Nephron (organoid): ENCODE results near the gene FBXO31.
A peak's percentile ranks its signal among the peaks of the same experiment; 100 is the strongest.
"Not testable (repeated sequence)": the region's sequence is repeated elsewhere in the genome, so short reads cannot be mapped to it uniquely, and the experiment has no call there.

Experiments used
- H3K27ac Mint-ChIP-seq, 3 experiments: 2 replicates each; pipeline ENCODE4 v1.8.0; 2020; ENCODE audit warnings: mixed read lengths in 3 of 3, mild to moderate bottlenecking in 2 of 3, moderate library complexity in 1 of 3
- H3K27me3 Mint-ChIP-seq: 2 replicates; pipeline ENCODE4 v1.8.0; 2021; ENCODE audit warnings: low read depth, mild to moderate bottlenecking, moderate library complexity, mixed read lengths
- H3K36me3 Mint-ChIP-seq: 2 replicates; pipeline ENCODE4 v1.8.0; 2020; ENCODE audit warnings: low read depth, mixed read lengths
- H3K4me1 Mint-ChIP-seq: 2 replicates; pipeline ENCODE4 v1.8.0; 2020; ENCODE audit warnings: mixed read lengths
- H3K4me3 Mint-ChIP-seq, 3 experiments: 2 replicates each; pipeline ENCODE4 v1.8.0; 2020; ENCODE audit warnings: mild to moderate bottlenecking in 3 of 3, mixed read lengths in 3 of 3, moderate library complexity in 2 of 3
- H3K9me3 Mint-ChIP-seq: 2 replicates; pipeline ENCODE4 v1.8.0; 2020; ENCODE audit warnings: mixed read lengths
- TF ChIP-seq, protein P1 (sequence below), 3 experiments: fragments of 200-600 bp; sonication (generic); IDR thresholded peaks; one replicate each; pipeline ENCODE4 v1.5.0; 2021; ENCODE audit warnings: antibody characterized with exemption in 3 of 3; ENCODE audit not compliant: unreplicated experiment in 3 of 3

The FBXO31 gene

DNA sequence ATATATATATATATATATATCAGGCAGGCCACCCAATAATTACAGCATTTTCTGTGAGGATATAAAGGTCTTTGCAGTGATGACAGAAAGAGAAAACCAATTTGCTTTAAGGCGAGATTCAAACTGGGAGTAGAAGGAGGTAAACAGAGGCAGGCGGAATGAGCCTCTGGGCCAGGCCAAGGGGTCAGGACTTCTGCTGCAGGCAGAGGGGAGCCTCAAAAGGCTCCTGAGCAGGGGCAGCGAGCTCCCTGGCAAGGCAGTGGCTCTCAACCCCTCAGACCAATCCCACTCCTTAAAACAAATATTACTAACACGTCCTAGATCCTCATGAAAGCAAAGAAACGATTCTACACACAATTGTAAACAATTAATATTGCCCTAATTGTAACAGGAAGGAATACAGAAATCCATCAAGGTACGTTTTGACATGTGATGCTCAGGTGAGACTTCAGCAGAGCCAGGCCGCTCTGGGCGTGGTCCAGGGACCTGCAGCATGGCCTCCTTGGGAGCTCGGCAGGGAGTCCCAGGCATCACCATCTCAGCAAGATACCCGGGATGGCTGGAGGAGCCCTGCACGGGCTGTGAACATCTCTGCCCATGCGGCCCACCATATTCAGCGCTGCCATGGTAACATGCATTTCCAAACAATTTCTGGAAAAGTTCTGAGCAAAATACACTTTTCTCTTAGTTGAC, 18.4 kb downstream of the FBXO31 start:
- Mint-ChIP-seq H3K4me3 (no peak overlapping the region), H3K9me3 (no peaks in the 10 kb centered on the region)

DNA sequence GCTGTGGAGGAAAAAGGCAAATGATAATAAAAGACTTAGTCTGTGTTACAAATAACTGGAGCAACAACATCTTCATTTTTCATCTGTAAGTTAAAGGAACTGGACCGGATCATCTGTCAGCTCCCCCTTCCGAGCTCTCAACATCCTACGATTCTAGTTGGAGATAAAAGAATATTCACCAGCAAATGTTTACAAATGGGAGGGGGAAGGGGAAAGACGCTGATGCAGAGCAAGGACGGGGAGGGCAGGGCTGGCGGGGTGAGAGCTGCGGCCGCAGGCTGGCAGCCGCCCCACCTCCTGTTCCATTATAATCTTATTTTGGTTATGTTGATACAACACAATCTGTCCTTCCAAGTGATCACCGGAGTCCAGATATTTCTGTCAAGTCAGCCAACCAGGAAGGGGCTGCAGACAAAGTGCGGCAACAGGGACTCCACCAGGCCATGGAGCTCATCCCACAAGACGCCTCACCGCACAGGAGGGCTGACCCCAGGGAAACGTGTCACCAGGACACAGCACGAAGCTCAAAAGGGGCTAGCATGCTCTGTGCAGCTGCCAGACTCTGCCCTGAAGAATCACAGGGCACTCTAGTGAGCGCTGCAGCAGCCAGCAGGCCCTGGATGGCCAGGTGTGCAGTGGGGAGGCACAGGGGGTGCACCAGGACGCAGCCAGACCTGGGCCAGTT, 19.7 kb downstream of the FBXO31 start:
- H3K4me1 Mint-ChIP-seq: peaks cover 10% of the 10 kb centered on the region
- no peaks in the 10 kb centered on the region for H3K27me3 Mint-ChIP-seq
- TF ChIP-seq, protein P1, sequence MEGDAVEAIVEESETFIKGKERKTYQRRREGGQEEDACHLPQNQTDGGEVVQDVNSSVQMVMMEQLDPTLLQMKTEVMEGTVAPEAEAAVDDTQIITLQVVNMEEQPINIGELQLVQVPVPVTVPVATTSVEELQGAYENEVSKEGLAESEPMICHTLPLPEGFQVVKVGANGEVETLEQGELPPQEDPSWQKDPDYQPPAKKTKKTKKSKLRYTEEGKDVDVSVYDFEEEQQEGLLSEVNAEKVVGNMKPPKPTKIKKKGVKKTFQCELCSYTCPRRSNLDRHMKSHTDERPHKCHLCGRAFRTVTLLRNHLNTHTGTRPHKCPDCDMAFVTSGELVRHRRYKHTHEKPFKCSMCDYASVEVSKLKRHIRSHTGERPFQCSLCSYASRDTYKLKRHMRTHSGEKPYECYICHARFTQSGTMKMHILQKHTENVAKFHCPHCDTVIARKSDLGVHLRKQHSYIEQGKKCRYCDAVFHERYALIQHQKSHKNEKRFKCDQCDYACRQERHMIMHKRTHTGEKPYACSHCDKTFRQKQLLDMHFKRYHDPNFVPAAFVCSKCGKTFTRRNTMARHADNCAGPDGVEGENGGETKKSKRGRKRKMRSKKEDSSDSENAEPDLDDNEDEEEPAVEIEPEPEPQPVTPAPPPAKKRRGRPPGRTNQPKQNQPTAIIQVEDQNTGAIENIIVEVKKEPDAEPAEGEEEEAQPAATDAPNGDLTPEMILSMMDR (IDR thresholded peaks at IDR 0.05; ENCODE audit: unreplicated experiment in 3 of 3): no peak

More for the DNA sequence above, 18.4 kb downstream of the FBXO31 start:
- H3K27me3 Mint-ChIP-seq: no peaks in the 10 kb centered on the region
- TF ChIP-seq, protein P1 (IDR thresholded peaks at IDR 0.05; ENCODE audit: unreplicated experiment in 3 of 3): no peak
- peaks cover 23% of the 10 kb centered on the region for H3K36me3 Mint-ChIP-seq
- peaks cover 11% of the 10 kb centered on the region for H3K4me1 Mint-ChIP-seq
- no peak overlapping the region for H3K27ac Mint-ChIP-seq

DNA sequence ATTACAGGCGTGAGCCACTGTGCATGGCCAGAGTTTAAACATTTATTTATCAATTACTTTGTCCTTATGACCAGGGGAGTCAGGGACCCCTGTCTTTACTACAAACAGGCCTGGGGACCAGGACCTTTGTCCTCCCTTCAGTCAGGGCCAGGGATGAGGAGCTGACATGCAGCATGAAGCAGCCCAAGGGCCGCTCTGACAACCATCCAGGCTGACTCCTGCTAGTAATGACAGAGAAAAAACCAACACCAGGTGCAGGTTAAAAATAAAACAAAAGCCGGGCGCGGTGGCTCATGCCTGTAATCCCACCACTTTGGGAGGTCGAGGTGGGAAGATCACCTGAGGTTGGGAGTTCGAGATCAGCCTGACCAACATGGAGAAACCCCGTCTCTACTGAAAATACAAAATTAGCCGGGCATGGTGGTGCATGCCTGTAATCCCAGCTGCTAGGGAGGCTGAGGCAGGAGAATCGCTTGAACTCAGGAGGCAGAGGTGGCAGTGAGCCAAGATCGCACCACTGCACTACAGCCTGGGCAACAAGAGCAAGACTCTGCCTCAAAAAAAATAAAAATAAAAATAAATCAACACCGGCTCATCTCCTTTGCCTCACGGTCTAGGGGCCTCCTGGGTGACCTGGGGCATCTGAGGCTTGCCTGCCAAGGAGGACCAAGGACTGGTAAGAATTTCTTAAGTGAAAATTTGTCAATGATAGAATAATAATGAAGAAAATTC, 20.6 kb downstream of the FBXO31 start:
- H3K4me1 Mint-ChIP-seq: peaks cover 10% of the 10 kb centered on the region
- not testable (repeated sequence) for H3K9me3 Mint-ChIP-seq, H3K4me3 Mint-ChIP-seq, H3K27me3 Mint-ChIP-seq
- peak overlapping the region in 1 of 3 experiments; percentile 54 for H3K27ac Mint-ChIP-seq
- H3K36me3 Mint-ChIP-seq: peaks cover 39% of the 10 kb centered on the region

More for the DNA sequence above, 19.7 kb downstream of the FBXO31 start:
- no peak overlapping the region for H3K4me3 Mint-ChIP-seq
- peak overlapping the region in 2 of 3 experiments; percentile 26 to 54 for H3K27ac Mint-ChIP-seq
- no peaks in the 10 kb centered on the region for H3K9me3 Mint-ChIP-seq
- peaks cover 32% of the 10 kb centered on the region for H3K36me3 Mint-ChIP-seq

DNA sequence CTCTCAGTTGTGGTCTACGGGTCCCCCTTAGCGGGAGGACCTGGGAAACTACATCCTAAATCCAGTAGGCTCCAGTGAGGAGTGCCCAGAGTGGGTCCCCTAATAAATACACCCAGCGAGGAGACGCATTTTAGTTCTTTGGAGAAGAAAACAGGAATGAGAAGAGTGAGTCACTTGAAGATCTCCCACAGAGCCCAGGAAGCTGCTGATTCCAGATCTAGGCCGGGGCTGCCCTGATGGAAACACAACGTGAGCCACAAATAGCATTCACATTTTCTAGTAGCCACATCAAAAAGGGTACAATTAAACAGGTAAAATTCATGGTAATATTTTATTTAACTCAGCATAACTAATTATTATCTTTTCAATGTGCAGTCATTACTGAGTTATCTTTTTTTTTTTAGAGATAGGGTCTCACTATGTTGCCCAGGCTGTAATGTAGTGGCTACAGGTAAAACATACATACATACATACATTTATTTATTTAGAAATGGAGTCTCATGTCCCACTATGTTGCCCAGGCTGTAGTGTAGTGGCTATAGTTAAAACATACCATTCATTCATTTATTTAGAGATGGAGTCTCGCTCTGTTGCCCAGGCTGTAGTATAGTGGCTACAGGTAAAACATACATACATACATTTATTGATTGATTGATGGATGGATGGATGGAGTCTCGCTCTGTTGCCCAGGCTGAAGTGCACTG, 21.5 kb downstream of the FBXO31 start:
- Mint-ChIP-seq H3K27ac (no peak overlapping the region), H3K9me3 (no peaks in the 10 kb centered on the region), H3K36me3 (peaks cover 40% of the 10 kb centered on the region), H3K27me3 (no peaks in the 10 kb centered on the region), H3K4me3 (no peak overlapping the region), H3K4me1 (peaks cover 10% of the 10 kb centered on the region)
- TF ChIP-seq, protein P1 (IDR thresholded peaks at IDR 0.05; ENCODE audit: unreplicated experiment in 3 of 3): no peak

DNA sequence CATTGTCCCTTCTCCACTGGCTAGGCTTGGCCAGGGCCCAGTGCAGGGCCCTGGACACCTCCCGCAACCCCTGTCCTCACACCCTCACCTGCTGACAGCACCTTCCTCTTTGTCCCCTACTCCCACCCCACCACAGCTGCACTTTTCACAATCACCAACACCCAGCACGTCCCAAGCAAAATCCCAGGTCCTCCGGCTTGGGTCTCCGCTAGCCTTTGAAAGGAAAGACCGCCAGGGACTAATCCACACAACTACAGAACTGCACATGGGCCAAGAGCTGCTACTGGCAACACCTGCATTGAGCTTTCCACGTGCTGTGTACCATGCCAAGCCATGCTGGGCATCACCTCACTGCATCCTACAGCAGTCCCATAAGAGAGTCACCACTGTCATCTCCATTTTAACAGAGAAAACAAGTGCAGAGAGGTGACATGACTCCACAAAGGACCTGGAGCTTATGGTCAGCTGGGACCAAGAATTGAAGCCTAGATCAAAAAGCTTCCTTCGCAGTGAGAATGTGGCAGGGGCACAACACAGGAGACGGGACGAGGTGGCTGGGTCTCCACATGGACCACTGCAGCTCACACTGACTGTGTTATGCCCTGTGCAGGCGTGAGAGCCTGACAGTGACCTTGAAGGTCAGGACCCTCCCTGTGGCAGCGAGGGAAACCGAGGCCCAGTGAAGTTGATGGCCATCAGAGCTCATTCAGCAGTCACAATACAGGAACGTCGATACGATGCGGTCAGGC, 22.5 kb downstream of the FBXO31 start:
- H3K4me3 Mint-ChIP-seq: no peak overlapping the region
- no peaks in the 10 kb centered on the region for H3K27me3 Mint-ChIP-seq
- no peak overlapping the region for H3K27ac Mint-ChIP-seq
- peaks cover 40% of the 10 kb centered on the region for H3K36me3 Mint-ChIP-seq
- TF ChIP-seq, protein P1 (IDR thresholded peaks at IDR 0.05; ENCODE audit: unreplicated experiment in 3 of 3): no peak
- no peaks in the 10 kb centered on the region for H3K9me3 Mint-ChIP-seq
- peaks cover 10% of the 10 kb centered on the region for H3K4me1 Mint-ChIP-seq
